HG03060 (cell line): ENCODE measurements around the gene FAM78A.
"Not testable (repeated sequence)": the region's sequence is repeated elsewhere in the genome, so short reads cannot be mapped to it uniquely, and the experiment has no call there.

ENCODE experiments used
- ATAC-seq: cut with Tn5 transposase; IDR thresholded peaks from one replicate; pipeline ENCODE4 v1.9.1; 2021; ENCODE audit warnings: low read depth, moderate number of reproducible peaks; ENCODE audit not compliant: unreplicated experiment

FAM78A gene

GRCh38 chr9:131270171-131271015 lies 5.9 kb downstream of the FAM78A start:
- ATAC-seq, result no peak

- no peak for ATAC-seq
Observed at GRCh38 chr9:131266266-131267229, 9.8 kb downstream of the FAM78A start.

- no peak for ATAC-seq
Observed at GRCh38 chr9:131264231-131264630, 12.1 kb downstream of the FAM78A start.

GRCh38 chr9:131263701-131264100 lies 12.6 kb downstream of the FAM78A start:
- ATAC-seq, result no peak

- ATAC-seq, result not testable (repeated sequence)
Observed at GRCh38 chr9:131263033-131263343, 13.3 kb downstream of the FAM78A start.

DNA sequence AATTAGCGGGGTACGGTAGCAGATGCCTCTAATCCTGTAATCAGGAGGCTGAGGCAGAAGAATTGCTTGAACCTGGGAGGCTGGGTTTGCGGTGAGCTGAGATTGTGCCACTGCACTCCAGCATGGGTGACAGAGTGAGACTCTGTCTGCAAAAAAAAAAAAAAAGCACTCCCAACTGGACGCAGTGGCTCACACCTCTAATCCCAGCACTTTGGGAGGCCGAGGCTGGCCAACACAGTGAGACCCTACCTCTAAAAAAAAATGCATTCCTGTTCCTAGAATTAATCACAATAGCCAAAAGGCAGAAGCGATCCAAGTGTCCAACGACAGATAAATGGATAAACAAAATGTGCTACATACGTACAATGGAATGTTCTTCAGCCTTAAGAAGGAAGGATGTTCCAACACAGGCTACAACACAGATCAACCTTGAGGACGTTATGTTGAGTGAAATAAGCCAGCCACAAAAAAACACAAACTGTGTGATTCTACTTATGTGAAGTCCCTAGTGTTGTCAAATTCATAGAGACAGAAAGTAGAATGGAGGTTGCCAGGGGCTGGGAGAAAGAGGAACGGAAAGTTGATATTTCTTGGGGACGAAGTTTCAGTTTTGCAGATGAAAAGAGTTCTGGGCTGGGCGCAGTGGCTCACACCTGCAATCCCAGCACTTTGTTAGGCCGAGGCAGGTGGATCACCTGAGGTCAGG lies 13.8 kb downstream of the FAM78A start:
- no peak for ATAC-seq

DNA sequence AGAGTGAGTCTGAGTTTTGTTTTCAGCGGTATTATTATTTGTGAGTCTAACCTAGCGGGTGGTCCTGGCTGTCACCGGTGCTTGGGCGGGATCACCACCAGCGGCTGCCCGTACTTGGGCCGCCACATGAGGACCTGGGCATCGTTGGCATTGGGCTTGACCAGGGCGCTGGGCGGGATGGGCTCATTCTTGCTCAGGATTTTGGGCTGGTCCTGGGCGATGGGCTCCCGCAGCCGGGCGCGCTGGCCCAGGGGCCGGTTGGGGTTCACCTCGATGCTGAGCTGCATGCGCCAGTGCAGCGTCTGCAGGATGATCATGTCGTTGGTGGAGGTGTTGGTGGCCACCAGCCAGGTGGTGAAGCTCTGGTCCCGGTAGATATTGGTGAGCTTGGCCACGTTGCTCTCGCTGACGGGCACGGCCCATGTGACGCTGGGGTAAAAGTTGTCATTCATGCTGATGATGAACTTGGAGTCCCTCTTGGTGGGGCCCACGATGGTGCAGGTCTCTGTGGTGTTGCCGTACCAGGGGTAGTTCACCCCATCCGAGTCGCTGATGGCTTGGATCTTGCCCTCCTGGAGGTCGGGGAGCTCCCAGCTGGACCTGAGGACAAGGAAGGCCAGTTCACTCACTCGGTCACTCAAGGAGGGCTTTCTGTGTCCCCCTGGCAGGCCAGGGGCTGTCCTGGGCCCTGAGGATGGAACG lies 15.4 kb downstream of the FAM78A start:
- ATAC-seq, result no peak

GRCh38 chr9:131259916-131260597 lies 16.3 kb downstream of the FAM78A start:
- no peak for ATAC-seq

DNA sequence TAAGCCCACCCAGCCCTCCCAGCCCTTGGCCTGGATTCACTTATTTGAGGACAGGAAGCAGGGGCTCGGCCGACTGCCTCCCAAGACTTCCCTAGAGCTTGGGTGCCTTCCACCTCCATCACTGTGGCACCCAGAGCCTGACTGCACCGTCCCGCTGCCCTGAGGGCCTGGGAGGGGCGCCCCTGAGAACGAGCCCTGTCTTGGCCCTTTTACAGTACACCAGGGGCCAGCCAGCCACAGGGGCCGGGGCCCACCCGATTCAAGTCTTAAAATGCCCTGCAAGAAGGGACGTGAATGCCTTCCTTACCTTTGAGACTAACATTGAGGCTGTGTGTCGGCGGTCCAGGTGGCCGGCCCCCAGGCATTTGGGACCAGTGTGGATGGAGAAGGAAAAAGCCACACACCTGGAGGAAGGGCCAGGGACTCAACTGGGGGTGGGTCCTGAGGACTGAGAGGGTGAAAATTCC lies 16.8 kb downstream of the FAM78A start:
- ATAC-seq, result no peak

- ATAC-seq, result no peak
Observed at GRCh38 chr9:131258698-131259431, 17.4 kb downstream of the FAM78A start.

DNA sequence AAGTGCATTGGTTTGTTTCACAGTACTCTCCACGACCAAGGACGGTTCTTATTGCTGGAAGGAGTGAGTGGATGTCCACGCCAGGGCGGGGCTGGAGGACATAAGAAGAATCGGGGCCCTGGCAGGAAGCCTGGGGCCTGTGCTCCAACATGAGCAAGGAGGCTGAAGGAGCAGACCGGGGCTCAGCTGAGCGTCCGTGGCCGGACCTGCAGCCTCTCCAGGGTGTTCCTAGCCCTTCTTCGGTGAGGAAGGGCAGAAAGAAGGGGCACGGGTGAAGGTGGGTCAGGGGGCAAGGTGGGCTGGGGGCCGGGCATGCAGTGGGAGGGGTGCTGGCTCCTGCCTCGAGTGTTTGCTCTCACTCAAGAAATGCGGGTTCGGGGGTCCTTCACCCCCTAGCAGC lies 18.1 kb downstream of the FAM78A start:
- no peak for ATAC-seq

DNA sequence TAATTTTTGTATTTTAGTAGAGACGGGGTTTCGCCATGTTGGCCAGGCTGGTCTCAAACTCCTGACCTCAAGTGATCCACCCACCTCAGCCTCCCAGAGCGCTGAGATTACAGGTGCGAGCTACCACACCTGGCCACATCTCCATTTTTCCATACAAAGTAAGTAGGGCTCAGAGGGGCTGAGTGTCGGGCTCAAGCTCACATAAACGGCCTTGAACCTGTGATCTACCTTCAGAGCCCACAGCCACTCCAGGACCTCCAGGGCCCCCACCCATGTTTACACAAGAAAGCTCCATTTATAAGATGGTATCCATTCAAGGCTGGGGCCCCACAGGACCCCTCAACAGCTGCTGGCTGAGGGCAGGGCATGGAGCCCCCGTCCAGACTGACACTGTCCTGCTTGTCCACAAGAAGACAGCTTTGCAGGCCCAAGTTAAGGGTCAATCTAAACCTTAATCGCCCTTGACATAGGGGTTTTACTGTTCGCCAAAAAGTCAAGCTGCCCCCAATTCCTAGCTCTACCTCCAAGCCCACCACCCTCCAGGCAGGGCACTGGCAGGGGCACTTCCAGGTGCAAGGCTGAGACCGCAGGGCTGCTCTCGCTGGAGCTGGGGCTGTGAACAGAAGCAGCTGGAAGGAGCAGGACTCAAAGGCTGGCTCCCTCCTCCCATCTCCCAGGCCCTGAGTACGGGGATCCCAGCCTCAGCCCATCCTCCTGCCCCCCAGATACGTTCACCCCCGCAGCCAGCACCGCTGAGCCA lies 18.9 kb downstream of the FAM78A start:
- ATAC-seq, result no peak

DNA sequence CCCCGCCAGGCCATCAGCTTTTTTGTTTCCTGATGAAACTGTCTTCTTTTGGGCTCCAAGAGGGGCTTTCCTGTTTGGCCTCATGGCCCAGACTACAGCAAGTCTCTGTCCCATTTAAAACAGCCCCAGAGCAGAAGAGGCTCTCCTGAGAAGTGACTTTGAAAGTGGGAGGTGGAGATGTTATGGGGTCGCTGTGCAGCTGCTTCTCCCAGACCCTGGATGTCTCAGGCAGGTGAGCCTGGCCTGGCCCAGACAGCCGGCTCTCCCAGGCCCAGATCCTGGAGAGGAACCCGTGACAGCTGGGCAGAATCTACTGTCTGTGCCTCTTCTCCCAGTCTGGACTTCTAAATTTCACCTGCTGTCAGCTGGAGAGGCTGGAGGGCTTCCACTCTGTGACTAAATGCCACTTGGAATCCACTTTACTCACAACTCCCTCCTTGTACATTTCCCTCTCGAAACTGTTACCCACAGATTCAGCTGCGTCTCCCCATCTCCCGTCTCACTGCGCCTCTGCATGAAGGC lies 20.6 kb downstream of the FAM78A start:
- no peak for ATAC-seq

GRCh38 chr9:131254626-131255025 lies 21.7 kb downstream of the FAM78A start:
- ATAC-seq, result no peak

DNA sequence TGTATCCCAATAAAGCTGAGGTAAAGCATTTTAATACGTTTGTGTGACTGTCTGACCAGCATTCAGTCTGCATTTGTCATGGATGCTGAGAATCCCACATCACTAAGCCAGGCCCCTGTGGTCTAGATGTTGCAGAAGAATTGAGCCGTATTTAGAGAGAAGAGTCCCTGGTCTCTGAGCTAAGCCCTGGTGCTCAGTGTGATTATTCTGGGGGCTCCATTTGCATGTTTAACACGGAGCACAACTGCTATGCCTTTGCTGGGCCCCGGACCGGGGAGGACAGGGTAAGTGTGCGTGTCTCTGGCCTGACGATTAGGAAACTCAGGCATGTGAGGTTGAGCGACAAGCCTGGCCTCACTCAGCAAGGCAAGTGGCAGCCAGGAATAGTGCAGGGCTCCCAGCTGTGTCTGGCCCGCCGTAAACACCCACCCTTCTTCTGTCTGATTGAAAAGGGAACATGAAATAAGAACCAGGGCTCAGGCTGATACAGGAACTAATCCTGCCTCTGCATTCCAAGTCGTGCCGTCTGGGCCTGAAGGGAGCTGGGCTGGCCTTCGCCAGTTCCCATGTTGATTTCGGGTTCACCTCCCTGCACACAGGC lies 22.3 kb downstream of the FAM78A start:
- no peak for ATAC-seq

DNA sequence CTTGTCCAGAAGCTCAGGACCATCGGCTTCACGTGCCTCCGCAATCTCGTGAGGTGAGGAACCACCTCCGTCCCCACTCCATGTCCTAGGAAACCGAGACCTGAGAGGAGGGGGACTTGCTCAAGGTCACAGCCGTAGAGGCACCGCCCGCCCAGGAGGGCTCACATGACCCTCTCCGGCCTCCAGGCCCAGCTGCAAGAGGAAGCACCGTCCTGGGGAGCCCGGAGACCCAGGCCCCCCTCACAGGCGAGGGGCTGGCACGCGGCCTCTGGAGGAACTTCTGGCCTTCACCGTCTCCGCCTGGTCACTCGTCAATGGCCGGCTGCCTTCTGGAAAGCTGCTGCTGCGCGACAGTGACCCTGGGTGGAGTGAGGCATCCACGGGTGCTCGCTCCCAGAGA lies 24.2 kb downstream of the FAM78A start:
- peak; percentile 14 for ATAC-seq

GRCh38 chr9:131246618-131247017 lies 29.7 kb downstream of the FAM78A start:
- ATAC-seq, result no peak

DNA sequence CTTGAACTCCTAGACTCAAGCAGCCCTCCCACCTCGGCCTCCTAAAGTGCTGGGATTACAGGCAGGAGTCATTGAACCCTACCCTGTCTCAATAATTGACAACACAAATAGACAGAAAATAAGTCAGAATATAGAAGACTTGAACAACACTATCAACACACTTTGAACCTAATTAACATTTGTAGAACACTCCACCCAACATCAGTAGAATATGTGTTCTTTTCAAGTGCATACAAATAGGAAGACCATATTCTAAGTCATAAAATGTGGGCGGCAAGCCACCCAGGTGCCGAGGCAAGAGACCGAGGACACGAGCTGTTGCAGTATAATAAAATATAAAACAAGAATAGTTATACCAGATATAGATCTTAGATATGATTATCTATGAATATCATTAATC lies 32.0 kb downstream of the FAM78A start:
- ATAC-seq, result not testable (repeated sequence)
